A549 treated with AZD2906 at 1 μM for 4 hours (cell line): ENCODE data around the gene SMPDL3A. TPM values are rescaled to one million over a fixed set of nuclear protein-coding genes. Genes with fewer than 3 reads are reported as not detected.

Experiments
- total RNA-seq: library from RNA; stranded (reverse); fragments of 200-300 nt; extraction: Qiagen RNA extraction; gene quantifications from 5 replicates; pipeline ENCODE4 v1.2.3, GENCODE V29; 2022

SMPDL3A gene, protein sequence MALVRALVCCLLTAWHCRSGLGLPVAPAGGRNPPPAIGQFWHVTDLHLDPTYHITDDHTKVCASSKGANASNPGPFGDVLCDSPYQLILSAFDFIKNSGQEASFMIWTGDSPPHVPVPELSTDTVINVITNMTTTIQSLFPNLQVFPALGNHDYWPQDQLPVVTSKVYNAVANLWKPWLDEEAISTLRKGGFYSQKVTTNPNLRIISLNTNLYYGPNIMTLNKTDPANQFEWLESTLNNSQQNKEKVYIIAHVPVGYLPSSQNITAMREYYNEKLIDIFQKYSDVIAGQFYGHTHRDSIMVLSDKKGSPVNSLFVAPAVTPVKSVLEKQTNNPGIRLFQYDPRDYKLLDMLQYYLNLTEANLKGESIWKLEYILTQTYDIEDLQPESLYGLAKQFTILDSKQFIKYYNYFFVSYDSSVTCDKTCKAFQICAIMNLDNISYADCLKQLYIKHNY
- 3.1 to 3.7 TPM (median 3.6 TPM) in 5 replicates for total RNA-seq

DNA sequence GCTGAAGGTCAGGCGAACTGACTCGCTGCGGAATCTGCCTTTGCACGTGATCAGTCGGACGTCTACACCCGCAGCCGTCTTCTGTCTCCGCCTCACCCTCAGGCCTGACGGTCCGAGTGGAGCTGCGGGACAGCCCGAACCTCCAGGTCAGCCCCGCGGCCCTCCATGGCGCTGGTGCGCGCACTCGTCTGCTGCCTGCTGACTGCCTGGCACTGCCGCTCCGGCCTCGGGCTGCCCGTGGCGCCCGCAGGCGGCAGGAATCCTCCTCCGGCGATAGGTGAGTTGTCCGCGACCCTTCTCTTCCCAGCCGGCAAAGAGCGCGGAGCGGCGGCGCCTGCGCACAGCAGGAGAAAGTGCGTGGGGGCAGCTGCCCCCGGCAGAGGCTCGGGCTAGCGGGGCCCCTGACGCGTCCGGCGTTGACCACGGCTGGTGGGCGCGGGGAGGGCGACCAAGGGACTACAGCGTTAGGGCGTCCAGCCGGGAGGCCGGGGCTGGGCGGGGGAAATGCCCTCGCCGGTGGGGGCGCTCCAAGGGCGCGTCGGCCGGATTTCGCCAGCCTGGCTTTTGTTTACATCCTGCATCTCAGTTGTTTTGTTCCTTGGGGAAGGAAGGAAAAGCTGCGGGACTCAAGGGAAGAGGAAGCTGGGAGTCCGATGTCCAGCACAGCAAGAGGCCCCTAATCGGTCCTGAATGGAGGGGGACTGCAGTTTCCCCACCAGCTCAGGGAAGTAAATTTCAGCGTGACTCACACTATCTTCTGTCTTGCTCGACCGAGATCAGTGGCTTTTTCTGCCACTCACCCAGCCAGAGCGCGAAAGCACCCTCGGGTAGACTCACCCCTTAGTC lies at the start of gene SMPDL3A:
Gene SMPDL3A, plus strand, starts transcription at position 77 of the 846 bp plus-strand sequence. Its CDS starts 89 bp downstream, at position 166.

DNA sequence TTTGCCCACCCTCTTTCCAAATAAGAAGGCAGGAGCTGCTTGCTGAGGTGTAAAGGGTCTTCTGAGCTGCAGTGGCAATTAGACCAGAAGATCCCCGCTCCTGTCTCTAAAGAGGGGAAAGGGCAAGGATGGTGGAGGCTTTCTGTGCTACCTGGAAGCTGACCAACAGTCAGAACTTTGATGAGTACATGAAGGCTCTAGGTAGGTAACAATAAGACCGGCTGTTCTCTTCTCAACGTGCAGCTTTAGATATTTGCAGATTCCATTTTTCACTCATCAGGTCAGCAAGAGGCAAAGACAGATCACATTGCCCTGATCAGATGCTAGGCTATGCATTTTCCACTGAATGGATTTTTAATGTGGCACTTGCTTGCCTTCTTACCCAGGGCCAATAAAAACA lies 9.4 kb upstream of the SMPDL3A start, which contains the start of gene FABP7:
Gene FABP7, plus strand, starts transcription at position 50 of the 400 bp plus-strand sequence. Its CDS starts 79 bp downstream, at position 129.

Other genes with a start within 250 kb of the SMPDL3A start
- 0.53 to 0.94 TPM (median 0.63 TPM) in 5 replicates for gene PKIB, start 178.9 kb upstream of the SMPDL3A start, total RNA-seq
- gene FABP7, start 9.5 kb upstream of the SMPDL3A start, total RNA-seq, result not detected in 5 replicates
- gene CLVS2, start 207.0 kb downstream of the SMPDL3A start, total RNA-seq, result 0.13 to 0.23 TPM (median 0.18 TPM) in 5 replicates